ENCODE data around the gene HEG1.

DNA sequence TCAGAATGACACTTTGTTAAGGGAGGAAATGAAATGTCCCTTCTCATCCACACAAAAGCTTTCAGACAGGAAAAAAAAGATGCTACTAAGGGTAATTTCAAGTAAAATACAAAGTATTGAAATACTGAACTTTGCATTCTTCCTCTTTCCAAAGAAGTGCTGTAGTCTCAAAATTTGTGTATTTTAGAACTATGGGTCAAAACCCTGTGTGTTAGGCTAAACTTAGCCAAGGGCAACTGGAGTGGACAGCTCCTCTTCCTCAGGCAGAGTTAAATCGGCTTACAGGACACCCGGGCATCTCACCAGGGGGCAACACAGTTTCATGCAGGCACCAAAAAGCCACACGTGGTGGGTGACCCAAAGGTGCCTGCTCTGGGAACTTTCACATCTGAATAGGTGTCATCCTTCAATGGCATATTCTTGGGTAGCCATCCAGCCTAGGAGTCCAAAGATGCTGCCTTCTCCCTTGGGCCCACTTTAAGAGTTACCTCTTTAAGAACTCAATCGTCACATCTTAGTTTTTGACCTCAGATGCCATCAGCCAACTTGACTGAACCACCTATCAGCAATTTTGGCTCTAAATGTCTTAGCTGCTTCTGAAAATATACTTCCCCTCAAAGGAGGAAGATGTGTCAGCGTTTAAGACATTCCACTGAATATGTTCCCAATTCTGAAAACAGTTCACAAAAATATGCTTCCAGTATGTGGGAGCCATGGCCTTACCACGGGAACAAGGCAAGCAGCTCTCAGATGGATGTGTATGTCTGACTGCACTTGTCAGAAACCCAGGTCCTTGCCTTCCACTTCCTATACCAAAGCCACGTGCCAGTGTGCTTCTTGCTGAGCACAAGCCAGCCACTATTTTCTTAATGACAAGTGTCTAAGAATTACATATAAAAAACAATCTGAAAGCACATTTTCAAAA is 89.0 kb downstream of the HEG1 start:
- TF ChIP-seq CTCF (conservative IDR thresholded peaks at IDR 0.05) (no peak), ZFX (IDR thresholded peaks at IDR 0.05) (no peak)

All from C4-2B (cell line).